HG02840 (cell line): ENCODE data around the gene LYL1.
"Not testable (repeated sequence)": the region's sequence is repeated elsewhere in the genome, so short reads cannot be mapped to it uniquely, and the experiment has no call there.

ENCODE experiments used
- ATAC-seq: cut with Tn5 transposase; IDR thresholded peaks from one replicate; pipeline ENCODE4 v1.9.1; 2021; ENCODE audit warnings: mild to moderate bottlenecking, moderate library complexity, moderate number of reproducible peaks; ENCODE audit not compliant: unreplicated experiment, low FRiP score

LYL1 gene

DNA sequence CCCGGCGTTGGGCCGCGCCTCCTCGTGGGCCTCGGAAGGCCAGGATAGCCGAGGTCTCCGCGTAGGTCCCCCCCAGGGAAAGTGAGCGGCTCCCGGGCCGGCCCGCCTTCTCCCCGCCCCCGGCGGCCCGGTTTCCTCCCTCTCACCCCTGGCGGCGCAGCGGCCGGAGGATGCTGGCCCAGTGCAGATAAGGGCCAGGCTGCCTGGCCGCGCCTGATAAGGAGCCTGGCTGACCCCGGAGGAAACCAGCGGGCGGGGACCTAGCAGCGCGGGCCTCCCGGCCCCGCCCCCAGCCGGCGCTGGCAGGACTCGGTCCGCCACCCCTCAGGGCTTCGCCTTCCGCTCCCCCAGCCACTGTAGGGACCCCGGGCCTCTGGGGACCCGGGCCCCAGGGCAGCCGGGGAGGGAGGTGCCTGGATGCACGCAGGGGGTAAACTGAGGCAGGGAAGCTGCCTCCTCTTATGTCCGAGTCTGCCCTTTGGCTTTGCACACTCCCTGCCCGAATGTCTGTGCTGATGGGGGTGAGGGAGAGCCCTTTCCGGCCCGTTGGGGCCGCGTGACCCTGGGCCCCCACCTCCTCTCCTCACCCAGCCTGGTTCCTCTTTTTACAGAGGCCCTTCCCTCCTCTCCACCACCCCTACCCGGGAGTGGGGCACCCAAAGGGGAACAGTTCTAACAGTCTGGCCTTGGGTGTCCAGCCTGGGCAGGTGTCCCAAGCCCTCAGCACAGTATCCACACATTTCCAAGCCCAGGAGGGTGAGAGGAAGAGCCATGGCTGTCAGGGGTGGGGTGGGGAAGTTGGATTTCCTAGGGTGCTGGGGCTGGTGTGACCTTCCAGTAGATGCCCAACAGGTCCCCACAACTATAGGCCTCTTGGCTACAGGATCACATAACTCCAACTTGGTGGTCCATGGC, at the start of gene LYL1:
Gene LYL1, minus strand, starts transcription at position 193 of the 915 bp plus-strand sequence. CDS start 1,687 bp downstream, outside the sequence.
- ATAC-seq = no peak

GRCh38 chr19:13151605-13152355, 49.1 kb upstream of the LYL1 start:
- ATAC-seq = peak; percentile 40

GRCh38 chr19:13150931-13151604, 48.4 kb upstream of the LYL1 start:
- no peak for ATAC-seq

DNA sequence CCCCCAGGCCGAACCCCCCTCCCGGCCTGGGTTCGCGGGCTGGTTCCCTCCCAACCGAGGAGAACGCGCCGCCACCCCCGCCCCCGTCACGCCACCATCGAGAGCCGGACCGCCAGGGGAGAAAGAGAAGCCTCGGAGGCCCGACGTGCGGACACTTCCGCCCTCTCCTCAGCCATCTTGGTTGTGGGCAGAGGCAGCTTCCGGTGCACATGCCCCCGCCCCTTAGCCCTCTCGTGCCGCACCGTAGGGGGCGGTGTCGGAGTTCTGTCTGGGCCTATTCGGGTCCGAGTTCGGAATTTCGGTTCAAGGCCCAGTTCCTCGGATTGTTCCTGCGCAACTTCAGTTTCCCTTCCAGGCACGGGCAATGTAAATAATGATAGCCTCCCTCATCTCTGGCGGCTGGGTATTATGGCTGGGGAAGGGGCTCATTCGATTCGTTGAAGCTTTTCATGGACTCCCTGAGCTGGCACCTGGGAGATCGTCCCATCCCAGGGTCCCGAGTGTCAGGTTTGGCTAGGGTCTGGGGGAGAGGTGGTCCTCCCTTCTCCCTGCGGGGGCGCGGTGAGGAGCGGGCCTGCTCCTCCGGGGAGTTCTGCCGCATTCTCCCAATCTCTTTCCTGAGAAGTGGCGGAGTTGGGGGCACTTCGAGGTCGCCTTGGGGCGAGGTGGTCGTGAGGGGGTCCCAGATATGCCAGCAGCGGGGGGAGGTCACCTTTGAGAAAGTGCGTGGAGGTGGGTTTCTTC, 47.7 kb upstream of the LYL1 start, which contains the start of the genes IER2 and STX10:
Gene IER2, plus strand, starts transcription at position 225 of the 744 bp plus-strand sequence. CDS start 2,776 bp downstream, outside the sequence.
Gene STX10, minus strand, starts transcription at position 189 of the 744 bp plus-strand sequence. CDS start 202 bp downstream, outside the sequence.
- peak; percentile 31 for ATAC-seq

DNA sequence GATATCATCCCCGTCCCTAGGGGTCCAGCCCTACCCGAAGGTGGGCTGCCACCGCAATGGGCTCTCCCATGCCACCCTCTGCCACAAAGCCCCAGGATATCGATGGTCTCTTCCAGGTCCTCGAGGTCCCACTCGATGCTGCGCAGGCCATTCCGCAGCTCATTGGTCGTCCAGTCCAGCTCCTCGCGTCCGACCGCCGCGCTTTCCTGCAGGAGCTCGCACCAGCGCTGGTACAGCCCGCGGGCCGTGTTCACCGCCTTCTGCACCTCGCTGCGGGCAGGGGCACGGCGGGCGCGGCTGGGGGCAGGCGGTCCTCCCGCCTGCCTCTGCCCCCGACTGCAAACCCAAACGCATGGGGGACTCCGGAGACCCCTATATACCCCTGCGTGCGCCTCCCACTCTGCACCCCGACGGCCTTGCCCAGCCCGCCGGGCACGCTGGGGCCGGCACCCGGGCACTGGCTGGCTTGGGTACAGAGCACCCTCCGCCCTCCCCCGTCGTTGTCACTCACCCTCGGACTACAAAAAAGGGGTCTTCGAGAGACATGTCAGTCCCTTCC, 47.0 kb upstream of the LYL1 start:
- peak; percentile 0 for ATAC-seq

- not testable (repeated sequence) for ATAC-seq
Measured at GRCh38 chr19:13149173-13149627, 46.5 kb upstream of the LYL1 start.

GRCh38 chr19:13146763-13147563, 44.3 kb upstream of the LYL1 start:
- ATAC-seq = no peak

GRCh38 chr19:13139633-13140311, 37.1 kb upstream of the LYL1 start:
- no peak for ATAC-seq

DNA sequence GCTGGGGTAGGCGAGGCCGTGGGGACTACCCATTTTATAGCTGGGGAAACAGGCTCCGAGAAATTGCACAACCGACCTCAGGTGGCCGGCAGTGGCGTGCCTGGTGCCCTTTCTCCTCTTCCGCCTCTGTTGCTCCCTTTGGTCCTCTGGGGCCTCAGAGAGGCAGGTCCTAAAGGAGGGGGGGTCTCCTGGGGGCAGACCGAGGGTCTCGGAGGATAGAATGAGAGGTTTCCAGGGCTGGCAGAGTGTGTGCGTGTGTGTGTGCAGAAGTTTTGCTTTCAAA, 36.2 kb upstream of the LYL1 start:
- ATAC-seq = no peak

- ATAC-seq = no peak
Measured at GRCh38 chr19:13138171-13138915, 35.7 kb upstream of the LYL1 start.

DNA sequence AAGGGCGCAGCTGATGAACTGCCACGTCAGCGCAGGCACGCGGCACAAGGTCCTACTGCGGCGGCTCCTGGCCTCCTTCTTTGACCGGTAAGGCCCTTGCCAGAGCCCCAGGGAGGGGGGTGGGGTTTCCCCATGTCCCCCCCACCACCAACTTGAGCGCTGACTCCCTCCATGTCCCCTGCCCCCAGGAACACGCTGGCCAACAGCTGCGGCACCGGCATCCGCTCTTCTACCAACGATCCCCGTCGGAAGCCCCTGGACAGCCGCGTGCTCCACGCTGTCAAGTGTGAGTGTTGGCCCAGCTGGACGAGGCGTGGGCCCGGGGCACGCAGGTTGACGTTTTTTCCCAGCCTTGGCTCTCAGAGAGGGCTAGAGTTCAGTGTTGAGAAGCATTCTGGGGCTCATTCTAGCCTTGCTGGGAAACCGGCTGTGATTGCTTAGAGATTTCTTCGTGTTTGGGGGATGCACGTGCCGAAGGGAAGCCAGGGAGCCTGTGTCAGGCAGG, 34.7 kb upstream of the LYL1 start:
- ATAC-seq = no peak

DNA sequence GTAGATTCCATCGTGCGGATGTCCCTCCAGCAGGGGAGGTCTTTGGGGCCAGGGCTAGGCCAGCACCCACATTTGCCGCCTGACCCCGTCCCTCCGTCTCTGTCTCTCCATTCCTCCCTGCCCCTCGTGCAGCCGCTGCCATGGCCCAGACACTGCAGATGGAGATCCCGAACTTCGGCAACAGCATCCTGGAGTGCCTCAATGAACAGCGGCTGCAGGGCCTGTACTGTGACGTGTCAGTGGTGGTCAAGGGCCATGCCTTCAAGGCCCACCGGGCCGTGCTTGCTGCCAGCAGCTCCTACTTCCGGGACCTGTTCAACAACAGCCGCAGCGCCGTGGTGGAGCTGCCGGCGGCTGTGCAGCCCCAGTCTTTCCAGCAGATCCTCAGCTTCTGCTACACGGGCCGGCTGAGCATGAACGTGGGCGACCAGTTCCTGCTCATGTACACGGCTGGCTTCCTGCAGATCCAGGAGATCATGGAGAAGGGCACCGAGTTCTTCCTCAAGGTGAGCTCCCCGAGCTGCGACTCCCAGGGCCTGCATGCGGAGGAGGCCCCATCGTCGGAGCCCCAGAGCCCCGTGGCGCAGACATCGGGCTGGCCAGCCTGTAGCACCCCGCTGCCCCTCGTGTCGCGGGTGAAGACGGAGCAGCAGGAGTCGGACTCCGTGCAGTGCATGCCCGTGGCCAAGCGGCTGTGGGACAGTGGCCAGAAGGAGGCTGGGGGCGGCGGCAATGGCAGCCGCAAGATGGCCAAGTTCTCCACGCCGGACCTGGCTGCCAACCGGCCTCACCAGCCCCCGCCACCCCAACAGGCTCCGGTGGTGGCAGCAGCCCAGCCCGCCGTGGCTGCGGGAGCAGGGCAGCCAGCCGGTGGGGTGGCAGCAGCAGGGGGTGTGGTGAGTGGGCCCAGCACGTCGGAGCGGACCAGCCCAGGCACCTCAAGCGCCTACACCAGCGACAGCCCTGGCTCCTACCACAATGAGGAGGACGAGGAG, 32.7 kb upstream of the LYL1 start:
- ATAC-seq = no peak

GRCh38 chr19:13134626-13135025, 32.0 kb upstream of the LYL1 start:
- no peak for ATAC-seq

GRCh38 chr19:13133241-13133870, 30.7 kb upstream of the LYL1 start:
- no peak for ATAC-seq

DNA sequence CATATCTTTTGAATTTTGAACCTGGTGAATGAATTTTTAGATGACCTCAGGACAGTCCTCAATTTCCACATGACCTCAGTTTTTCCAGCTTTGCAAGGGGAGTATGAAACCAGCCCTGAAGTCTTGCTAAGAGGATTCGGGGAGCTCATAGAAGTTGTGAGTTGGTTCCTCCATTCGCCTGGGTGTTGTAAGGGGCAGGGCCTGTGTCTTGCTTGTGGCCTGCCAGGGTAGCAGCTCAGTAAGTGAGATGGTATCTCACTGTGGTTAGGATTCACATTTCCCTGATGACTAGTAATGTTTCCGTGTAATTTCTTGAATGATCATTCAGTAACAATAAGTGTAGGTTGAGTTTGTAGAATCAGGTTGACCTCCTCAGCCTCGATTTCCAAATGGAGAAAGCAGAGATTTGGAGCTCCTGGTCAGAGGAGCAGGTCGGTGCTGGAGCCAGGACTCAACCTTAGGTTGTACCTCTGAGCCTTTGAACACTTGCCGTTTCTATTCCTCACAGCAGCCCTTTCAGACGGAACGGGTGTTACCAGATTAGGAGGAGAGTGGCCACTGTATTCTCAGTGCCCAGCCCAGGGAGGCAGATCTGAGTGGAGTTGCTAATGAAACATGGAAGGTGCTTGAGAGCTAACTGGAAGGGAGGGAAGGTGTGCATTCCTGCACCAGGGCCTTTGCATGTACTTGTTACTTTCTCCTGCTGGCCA, 30.0 kb upstream of the LYL1 start:
- no peak for ATAC-seq
